ENCODE data around the gene EBF4. TPM values are rescaled to one million over a fixed set of nuclear protein-coding genes. Genes with fewer than 3 reads are reported as not detected.

The EBF4 gene
- total RNA-seq, 1 experiment from 2014 or later = 2.7 TPM

DNA sequence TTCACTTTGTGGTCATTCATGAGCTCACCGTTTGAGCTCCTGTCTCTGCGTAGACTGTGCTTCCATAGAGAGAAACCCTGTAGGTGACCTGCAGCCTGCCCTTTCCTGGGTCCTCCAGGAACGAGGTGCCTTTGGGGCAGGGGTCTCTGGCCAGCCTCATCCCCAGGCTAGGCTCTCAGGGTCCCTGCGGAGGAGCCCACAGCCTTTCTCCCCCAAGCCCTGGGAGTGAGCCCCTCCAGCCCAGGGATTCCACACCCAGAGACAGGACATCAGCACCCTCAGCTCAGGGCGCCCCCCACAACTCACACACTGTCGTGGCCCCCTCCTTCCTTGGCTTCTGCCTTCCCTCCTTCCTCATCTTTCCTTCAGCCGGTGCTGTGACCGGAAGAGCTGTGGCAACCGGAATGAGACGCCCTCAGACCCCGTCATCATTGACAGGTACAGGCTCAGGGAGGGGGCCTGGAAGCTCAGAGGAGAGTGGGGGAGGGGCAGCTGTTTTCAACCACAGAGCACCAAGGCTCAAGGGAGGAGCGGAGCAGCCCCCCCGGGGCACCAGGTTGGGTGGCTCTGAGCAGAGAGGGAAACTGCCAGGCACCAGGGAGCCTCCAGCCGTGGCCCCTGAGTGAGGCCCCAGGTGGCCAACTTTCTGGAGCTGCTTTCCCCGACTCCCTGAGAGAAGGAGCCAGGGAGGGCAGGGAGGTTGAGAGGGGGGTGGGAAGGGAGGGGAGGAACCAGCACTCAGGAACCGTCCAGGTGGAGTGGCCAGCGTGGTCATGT is 16.8 kb downstream of the EBF4 start (continued):
- TF ChIP-seq, protein P1, sequence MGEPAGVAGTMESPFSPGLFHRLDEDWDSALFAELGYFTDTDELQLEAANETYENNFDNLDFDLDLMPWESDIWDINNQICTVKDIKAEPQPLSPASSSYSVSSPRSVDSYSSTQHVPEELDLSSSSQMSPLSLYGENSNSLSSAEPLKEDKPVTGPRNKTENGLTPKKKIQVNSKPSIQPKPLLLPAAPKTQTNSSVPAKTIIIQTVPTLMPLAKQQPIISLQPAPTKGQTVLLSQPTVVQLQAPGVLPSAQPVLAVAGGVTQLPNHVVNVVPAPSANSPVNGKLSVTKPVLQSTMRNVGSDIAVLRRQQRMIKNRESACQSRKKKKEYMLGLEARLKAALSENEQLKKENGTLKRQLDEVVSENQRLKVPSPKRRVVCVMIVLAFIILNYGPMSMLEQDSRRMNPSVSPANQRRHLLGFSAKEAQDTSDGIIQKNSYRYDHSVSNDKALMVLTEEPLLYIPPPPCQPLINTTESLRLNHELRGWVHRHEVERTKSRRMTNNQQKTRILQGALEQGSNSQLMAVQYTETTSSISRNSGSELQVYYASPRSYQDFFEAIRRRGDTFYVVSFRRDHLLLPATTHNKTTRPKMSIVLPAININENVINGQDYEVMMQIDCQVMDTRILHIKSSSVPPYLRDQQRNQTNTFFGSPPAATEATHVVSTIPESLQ (CRISPR knock-in tag; IDR thresholded peaks at IDR 0.05) = no peak
- no peak for TF ChIP-seq EMX1 (CRISPR knock-in tag; IDR thresholded peaks at IDR 0.05)
- TF ChIP-seq, protein P2, sequence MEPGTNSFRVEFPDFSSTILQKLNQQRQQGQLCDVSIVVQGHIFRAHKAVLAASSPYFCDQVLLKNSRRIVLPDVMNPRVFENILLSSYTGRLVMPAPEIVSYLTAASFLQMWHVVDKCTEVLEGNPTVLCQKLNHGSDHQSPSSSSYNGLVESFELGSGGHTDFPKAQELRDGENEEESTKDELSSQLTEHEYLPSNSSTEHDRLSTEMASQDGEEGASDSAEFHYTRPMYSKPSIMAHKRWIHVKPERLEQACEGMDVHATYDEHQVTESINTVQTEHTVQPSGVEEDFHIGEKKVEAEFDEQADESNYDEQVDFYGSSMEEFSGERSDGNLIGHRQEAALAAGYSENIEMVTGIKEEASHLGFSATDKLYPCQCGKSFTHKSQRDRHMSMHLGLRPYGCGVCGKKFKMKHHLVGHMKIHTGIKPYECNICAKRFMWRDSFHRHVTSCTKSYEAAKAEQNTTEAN (CRISPR knock-in tag; IDR thresholded peaks at IDR 0.05) = no peak
- TF ChIP-seq, protein P3, sequence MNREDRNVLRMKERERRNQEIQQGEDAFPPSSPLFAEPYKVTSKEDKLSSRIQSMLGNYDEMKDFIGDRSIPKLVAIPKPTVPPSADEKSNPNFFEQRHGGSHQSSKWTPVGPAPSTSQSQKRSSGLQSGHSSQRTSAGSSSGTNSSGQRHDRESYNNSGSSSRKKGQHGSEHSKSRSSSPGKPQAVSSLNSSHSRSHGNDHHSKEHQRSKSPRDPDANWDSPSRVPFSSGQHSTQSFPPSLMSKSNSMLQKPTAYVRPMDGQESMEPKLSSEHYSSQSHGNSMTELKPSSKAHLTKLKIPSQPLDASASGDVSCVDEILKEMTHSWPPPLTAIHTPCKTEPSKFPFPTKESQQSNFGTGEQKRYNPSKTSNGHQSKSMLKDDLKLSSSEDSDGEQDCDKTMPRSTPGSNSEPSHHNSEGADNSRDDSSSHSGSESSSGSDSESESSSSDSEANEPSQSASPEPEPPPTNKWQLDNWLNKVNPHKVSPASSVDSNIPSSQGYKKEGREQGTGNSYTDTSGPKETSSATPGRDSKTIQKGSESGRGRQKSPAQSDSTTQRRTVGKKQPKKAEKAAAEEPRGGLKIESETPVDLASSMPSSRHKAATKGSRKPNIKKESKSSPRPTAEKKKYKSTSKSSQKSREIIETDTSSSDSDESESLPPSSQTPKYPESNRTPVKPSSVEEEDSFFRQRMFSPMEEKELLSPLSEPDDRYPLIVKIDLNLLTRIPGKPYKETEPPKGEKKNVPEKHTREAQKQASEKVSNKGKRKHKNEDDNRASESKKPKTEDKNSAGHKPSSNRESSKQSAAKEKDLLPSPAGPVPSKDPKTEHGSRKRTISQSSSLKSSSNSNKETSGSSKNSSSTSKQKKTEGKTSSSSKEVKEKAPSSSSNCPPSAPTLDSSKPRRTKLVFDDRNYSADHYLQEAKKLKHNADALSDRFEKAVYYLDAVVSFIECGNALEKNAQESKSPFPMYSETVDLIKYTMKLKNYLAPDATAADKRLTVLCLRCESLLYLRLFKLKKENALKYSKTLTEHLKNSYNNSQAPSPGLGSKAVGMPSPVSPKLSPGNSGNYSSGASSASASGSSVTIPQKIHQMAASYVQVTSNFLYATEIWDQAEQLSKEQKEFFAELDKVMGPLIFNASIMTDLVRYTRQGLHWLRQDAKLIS (CRISPR knock-in tag; IDR thresholded peaks at IDR 0.05; ENCODE audit: borderline replicate concordance) = no peak

DNA sequence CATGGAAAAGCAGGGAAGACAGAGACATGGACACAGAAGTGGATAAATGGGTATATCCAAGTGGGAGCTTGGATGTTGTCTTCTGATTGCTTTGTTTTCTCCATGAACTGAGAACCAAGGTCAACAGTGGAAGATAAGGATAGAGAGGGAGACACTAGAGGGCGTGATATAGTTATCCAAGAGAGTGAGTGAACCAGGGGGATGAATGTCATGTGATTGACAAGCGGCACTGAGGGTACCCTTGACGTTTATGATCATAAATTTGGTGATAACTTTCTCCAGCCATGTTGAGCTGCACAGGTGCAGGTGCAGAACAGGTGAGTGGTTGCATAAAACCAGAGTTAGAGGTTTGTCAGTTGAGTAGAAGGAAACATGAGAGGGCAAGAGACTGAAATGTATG is 20.7 kb downstream of the EBF4 start:
- TF ChIP-seq, protein P4, sequence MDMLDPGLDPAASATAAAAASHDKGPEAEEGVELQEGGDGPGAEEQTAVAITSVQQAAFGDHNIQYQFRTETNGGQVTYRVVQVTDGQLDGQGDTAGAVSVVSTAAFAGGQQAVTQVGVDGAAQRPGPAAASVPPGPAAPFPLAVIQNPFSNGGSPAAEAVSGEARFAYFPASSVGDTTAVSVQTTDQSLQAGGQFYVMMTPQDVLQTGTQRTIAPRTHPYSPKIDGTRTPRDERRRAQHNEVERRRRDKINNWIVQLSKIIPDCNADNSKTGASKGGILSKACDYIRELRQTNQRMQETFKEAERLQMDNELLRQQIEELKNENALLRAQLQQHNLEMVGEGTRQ (CRISPR knock-in tag; IDR thresholded peaks at IDR 0.05) = peak; percentile 60
- no peak for TF ChIP-seq ZNF423 (CRISPR knock-in tag; IDR thresholded peaks at IDR 0.05)
- Mint-ChIP-seq H3K27ac (no peak overlapping the region), H3K4me1 (peaks cover 5% of the 10 kb centered on the region), H3K27me3 (ENCODE audit: low read depth) (peaks cover 2% of the 10 kb centered on the region; the same call in 1 of the 2 replicates), H3K36me3 (no peaks in the 10 kb centered on the region), H3K9me3 (peaks cover 6% of the 10 kb centered on the region; the same call in 1 of the 2 replicates), H3K4me3 (no peak overlapping the region)
- ATAC-seq = peak; percentile 71
- no peak for DNase-seq (ENCODE audit: low spot score)
- ChIA-PET POLR2A (interaction anchor here (0.6 kb wide), 1 partner anchor 81 kb away, joined by 3 read pairs; no protein-coding TSS in a partner anchor), CTCF (interaction anchor here (0.6 to 2.1 kb wide), 8 partner anchors 11 to 47 kb away, joined by 3 to 10 read pairs (median 4); no protein-coding TSS in a partner anchor)

DNA sequence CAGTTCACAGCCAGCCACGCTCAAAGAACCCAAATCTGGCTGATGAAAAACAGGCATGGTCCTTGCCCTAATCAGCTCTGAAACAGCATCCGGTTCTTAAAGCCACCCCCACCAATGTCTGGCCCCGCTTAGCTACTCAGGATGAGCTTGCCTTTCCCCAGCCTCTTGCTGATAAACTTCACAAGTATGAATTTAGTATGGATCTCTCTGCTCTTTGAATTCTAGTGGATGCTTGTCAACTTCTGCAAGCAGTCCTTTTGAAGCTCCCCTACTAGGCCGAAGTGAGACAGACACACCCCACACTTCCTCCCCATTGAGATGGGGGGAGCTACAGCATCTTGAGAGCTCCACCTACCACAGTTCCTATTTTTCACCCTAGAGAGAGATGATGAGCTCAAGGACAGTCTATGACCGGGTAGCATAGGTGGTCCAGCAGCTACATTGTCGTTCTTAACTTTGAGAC is 36.7 kb downstream of the EBF4 start:
- Mint-ChIP-seq H3K27ac (no peak overlapping the region), H3K9me3 (peaks cover 14% of the 10 kb centered on the region), H3K4me3 (no peak overlapping the region), H3K27me3 (ENCODE audit: low read depth) (peaks cover 46% of the 10 kb centered on the region), H3K4me1 (peaks cover 5% of the 10 kb centered on the region), H3K36me3 (no peaks in the 10 kb centered on the region)
- no peak for TF ChIP-seq SP1 (CRISPR knock-in tag; conservative IDR thresholded peaks at IDR 0.05)
- TF ChIP-seq IRF2 (CRISPR knock-in tag; IDR thresholded peaks at IDR 0.05; ENCODE audit: borderline replicate concordance, low read depth) = no peak
- no peak for TF ChIP-seq TEAD1 (CRISPR knock-in tag; IDR thresholded peaks at IDR 0.05)
- TF ChIP-seq SMAD3 (CRISPR knock-in tag; IDR thresholded peaks at IDR 0.05; ENCODE audit: borderline replicate concordance) = no peak
- no peak for TF ChIP-seq SOX15 (CRISPR knock-in tag; IDR thresholded peaks at IDR 0.05)
- TF ChIP-seq, protein P5, sequence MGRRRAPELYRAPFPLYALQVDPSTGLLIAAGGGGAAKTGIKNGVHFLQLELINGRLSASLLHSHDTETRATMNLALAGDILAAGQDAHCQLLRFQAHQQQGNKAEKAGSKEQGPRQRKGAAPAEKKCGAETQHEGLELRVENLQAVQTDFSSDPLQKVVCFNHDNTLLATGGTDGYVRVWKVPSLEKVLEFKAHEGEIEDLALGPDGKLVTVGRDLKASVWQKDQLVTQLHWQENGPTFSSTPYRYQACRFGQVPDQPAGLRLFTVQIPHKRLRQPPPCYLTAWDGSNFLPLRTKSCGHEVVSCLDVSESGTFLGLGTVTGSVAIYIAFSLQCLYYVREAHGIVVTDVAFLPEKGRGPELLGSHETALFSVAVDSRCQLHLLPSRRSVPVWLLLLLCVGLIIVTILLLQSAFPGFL (CRISPR knock-in tag; IDR thresholded peaks at IDR 0.05; ENCODE audit: borderline replicate concordance) = no peak
- TF ChIP-seq NFE2L1 (CRISPR knock-in tag; IDR thresholded peaks at IDR 0.05) = no peak
- no peak for TF ChIP-seq ETV6 (CRISPR knock-in tag; IDR thresholded peaks at IDR 0.05)
- no peak for TF ChIP-seq ZBTB21 (CRISPR knock-in tag; IDR thresholded peaks at IDR 0.05; ENCODE audit: borderline replicate concordance)
- TF ChIP-seq ZNF232 (CRISPR knock-in tag; IDR thresholded peaks at IDR 0.05) = no peak
- TF ChIP-seq RORB (CRISPR knock-in tag; IDR thresholded peaks at IDR 0.05) = no peak
- TF ChIP-seq ZNF138 (CRISPR knock-in tag; conservative IDR thresholded peaks at IDR 0.05) = no peak
- no peak for TF ChIP-seq PRRX2 (CRISPR knock-in tag; IDR thresholded peaks at IDR 0.05)
- CTCF ChIA-PET = interaction anchor here (1.0 to 2.0 kb wide), 9 partner anchors 10 to 41 kb away, joined by 3 to 10 read pairs (median 6); no protein-coding TSS in a partner anchor
- POLR2A ChIA-PET = no interaction called here
- DNase-seq (ENCODE audit: low spot score) (no peak), ATAC-seq (peak; percentile 57)
